HAP-1 (cell line): Measurements from ENCODE around the gene TACC3.

Source experiments
- DNase-seq, 2 experiments: peaks; one replicate each; pipeline ENCODE4 v3.0.0-alpha.2; 2016 to 2020; ENCODE audit warnings: low spot score in 2 of 2
- H3K27me3 ChIP-seq: fragments of 250-450 bp; sonication (Bioruptor Pico); 2 replicates; pipeline ENCODE4 v1.5.1; 2020; ENCODE audit warnings: low read depth, mild to moderate bottlenecking, moderate library complexity
- H3K36me3 ChIP-seq: fragments of 250-450 bp; sonication (Bioruptor Pico); replicated peaks from 2 replicates; pipeline ENCODE4 v1.5.1; 2020; ENCODE audit warnings: mild to moderate bottlenecking
- H3K4me1 ChIP-seq: fragments of 250-450 bp; sonication (Bioruptor Pico); 2 replicates; pipeline ENCODE4 v1.5.1; 2020; ENCODE audit warnings: mild to moderate bottlenecking
- H3K4me3 ChIP-seq: fragments of 250-450 bp; sonication (Bioruptor Pico); 2 replicates; pipeline ENCODE4 v1.5.1; 2020; ENCODE audit warnings: mild to moderate bottlenecking, moderate library complexity
- H3K9me3 ChIP-seq: fragments of 250-450 bp; sonication (Bioruptor Pico); 2 replicates; pipeline ENCODE4 v1.5.1; 2020; ENCODE audit warnings: mild to moderate bottlenecking, moderate library complexity
- in situ Hi-C: fragments of 300-500 bp; cut with MboI; formaldehyde crosslinking; loops from 3 replicates; pipeline ENCODE4 v1.14.3; 2020; ENCODE audit warnings: low sequenced_read_pairs, inconsistent platforms, mixed read lengths

Gene TACC3

GRCh38 chr4:1770245-1770644 is 48.9 kb downstream of the TACC3 start:
- H3K4me3 ChIP-seq = no peak overlapping the region
- H3K36me3 ChIP-seq = no peaks in the 10 kb centered on the region
- H3K27me3 ChIP-seq = no peaks in the 10 kb centered on the region
- DNase-seq = no peak
- in situ Hi-C loops = no loop called here
- H3K4me1 ChIP-seq = peaks cover 15% of the 10 kb centered on the region
- H3K9me3 ChIP-seq = no peaks in the 10 kb centered on the region

- H3K27me3 ChIP-seq = no peaks in the 10 kb centered on the region
- DNase-seq = no peak
- H3K9me3 ChIP-seq = no peaks in the 10 kb centered on the region
- no peaks in the 10 kb centered on the region for H3K36me3 ChIP-seq
- H3K4me1 ChIP-seq = peaks cover 15% of the 10 kb centered on the region
- in situ Hi-C loops = no loop called here
- H3K4me3 ChIP-seq = no peak overlapping the region
These were observed 49.5 kb downstream of the TACC3 start for GRCh38 chr4:1770791-1771231.

GRCh38 chr4:1771555-1772305 is 50.4 kb downstream of the TACC3 start:
- DNase-seq = no peak
- Histone ChIP-seq H3K4me1 (peaks cover 10% of the 10 kb centered on the region), H3K36me3 (no peaks in the 10 kb centered on the region), H3K4me3 (no peak overlapping the region), H3K27me3 (no peaks in the 10 kb centered on the region), H3K9me3 (no peaks in the 10 kb centered on the region)
- in situ Hi-C loops = no loop called here

- Histone ChIP-seq H3K4me3 (no peak overlapping the region), H3K27me3 (no peaks in the 10 kb centered on the region), H3K36me3 (no peaks in the 10 kb centered on the region), H3K9me3 (no peaks in the 10 kb centered on the region), H3K4me1 (peaks cover 19% of the 10 kb centered on the region)
- no peak for DNase-seq
- in situ Hi-C loops = no loop called here
These were observed 51.7 kb downstream of the TACC3 start for GRCh38 chr4:1772853-1773538.

- in situ Hi-C loops = no loop called here
- no peaks in the 10 kb centered on the region for H3K9me3 ChIP-seq
- H3K27me3 ChIP-seq = no peaks in the 10 kb centered on the region
- H3K36me3 ChIP-seq = no peaks in the 10 kb centered on the region
- DNase-seq = no peak
- H3K4me3 ChIP-seq = no peak overlapping the region
- peaks cover 24% of the 10 kb centered on the region for H3K4me1 ChIP-seq
These were observed 52.4 kb downstream of the TACC3 start for GRCh38 chr4:1773754-1774153.

- in situ Hi-C loops = no loop called here
- Histone ChIP-seq H3K9me3 (no peaks in the 10 kb centered on the region), H3K36me3 (no peaks in the 10 kb centered on the region), H3K4me1 (peaks cover 20% of the 10 kb centered on the region), H3K27me3 (no peaks in the 10 kb centered on the region), H3K4me3 (no peak overlapping the region)
- DNase-seq = no peak
These were observed 54.6 kb downstream of the TACC3 start for GRCh38 chr4:1775731-1776500.

GRCh38 chr4:1776521-1777161 is 55.3 kb downstream of the TACC3 start:
- no peak overlapping the region for H3K4me3 ChIP-seq
- no peak for DNase-seq
- H3K4me1 ChIP-seq = peaks cover 20% of the 10 kb centered on the region
- no peaks in the 10 kb centered on the region for H3K9me3 ChIP-seq
- in situ Hi-C loops = no loop called here
- H3K27me3 ChIP-seq = no peaks in the 10 kb centered on the region
- H3K36me3 ChIP-seq = no peaks in the 10 kb centered on the region

- in situ Hi-C loops = no loop called here
- Histone ChIP-seq H3K27me3 (no peaks in the 10 kb centered on the region), H3K4me3 (no peak overlapping the region), H3K36me3 (no peaks in the 10 kb centered on the region), H3K4me1 (peaks cover 20% of the 10 kb centered on the region), H3K9me3 (no peaks in the 10 kb centered on the region)
- peak; percentile 67 to 90 for DNase-seq
These were observed 56.7 kb downstream of the TACC3 start for GRCh38 chr4:1777822-1778641.

GRCh38 chr4:1778642-1779392 is 57.5 kb downstream of the TACC3 start:
- H3K36me3 ChIP-seq = no peaks in the 10 kb centered on the region
- H3K4me1 ChIP-seq = peaks cover 20% of the 10 kb centered on the region
- H3K9me3 ChIP-seq = no peaks in the 10 kb centered on the region
- in situ Hi-C loops = no loop called here
- DNase-seq = no peak
- no peaks in the 10 kb centered on the region for H3K27me3 ChIP-seq
- no peak overlapping the region for H3K4me3 ChIP-seq

- no peaks in the 10 kb centered on the region for H3K27me3 ChIP-seq
- peaks cover 20% of the 10 kb centered on the region for H3K4me1 ChIP-seq
- no peaks in the 10 kb centered on the region for H3K36me3 ChIP-seq
- H3K9me3 ChIP-seq = no peaks in the 10 kb centered on the region
- H3K4me3 ChIP-seq = no peak overlapping the region
- in situ Hi-C loops = no loop called here
- no peak for DNase-seq
These were observed 58.5 kb downstream of the TACC3 start for GRCh38 chr4:1779588-1780382.

GRCh38 chr4:1780435-1780834 is 59.1 kb downstream of the TACC3 start:
- no peak for DNase-seq
- in situ Hi-C loops = no loop called here
- H3K9me3 ChIP-seq = no peaks in the 10 kb centered on the region
- H3K4me1 ChIP-seq = peaks cover 20% of the 10 kb centered on the region
- no peaks in the 10 kb centered on the region for H3K27me3 ChIP-seq
- H3K4me3 ChIP-seq = no peak overlapping the region
- H3K36me3 ChIP-seq = no peaks in the 10 kb centered on the region

GRCh38 chr4:1783015-1783414 is 61.7 kb downstream of the TACC3 start:
- Histone ChIP-seq H3K4me3 (no peak overlapping the region), H3K4me1 (peaks cover 7% of the 10 kb centered on the region), H3K36me3 (no peaks in the 10 kb centered on the region), H3K9me3 (no peaks in the 10 kb centered on the region), H3K27me3 (no peaks in the 10 kb centered on the region)
- DNase-seq = no peak
- in situ Hi-C loops = no loop called here
